Prostate gland (tissue), 2 donors: ENCODE results near the gene NEMP2. TPM values are rescaled to one million over a fixed set of nuclear protein-coding genes. Genes with fewer than 3 reads are reported as not detected.

ENCODE experiments used
- DNase-seq: peaks from one replicate; pipeline ENCODE4 v3.0.0-alpha.2; 2019; ENCODE audit warnings: low spot score
- H3K27ac ChIP-seq, 2 donors: fragments of 200-600 bp; sonication (generic); 2 replicates each; pipeline ENCODE4 v1.5.1; 2017 to 2019
- H3K27me3 ChIP-seq: fragments of 200-600 bp; sonication (generic); replicated peaks from 2 replicates; pipeline ENCODE4 v1.5.1; 2019; ENCODE audit not compliant: insufficient read depth
- H3K36me3 ChIP-seq, 2 donors: fragments of 200-600 bp; sonication (generic); 1 replicate in 1 of 2; 2 replicates in 1 of 2; pipeline versions ENCODE4 v1.5.1 to v1.8.1; 2017 to 2019
- H3K4me1 ChIP-seq: fragments of 200-600 bp; sonication (generic); replicated peaks from 2 replicates; pipeline ENCODE4 v1.5.1; 2019
- H3K4me3 ChIP-seq, 2 donors: fragments of 200-600 bp; sonication (generic); 2 replicates each; pipeline ENCODE4 v1.5.1; 2017 to 2019
- H3K9me3 ChIP-seq: fragments of 200-600 bp; sonication (generic); 2 replicates; pipeline ENCODE4 v1.5.1; 2017
- CTCF ChIP-seq, 4 experiments: fragments of 200-600 bp in 2 of 4; fragments of 450-650 bp in 2 of 4; sonication (generic) in 2 of 4; IDR thresholded peaks; 1 replicate in 3 of 4; 2 replicates in 1 of 4; pipeline ENCODE4 v1.5.1; 2016 to 2019; ENCODE audit warnings: antibody characterized with exemption in 4 of 4, mild to moderate bottlenecking in 2 of 4, moderate library complexity in 2 of 4
- POLR2A ChIP-seq: fragments of 450-650 bp; IDR thresholded peaks from one replicate; pipeline ENCODE4 v1.6.1; 2016; ENCODE audit warnings: antibody characterized with exemption, mild to moderate bottlenecking
- POLR2AphosphoS5 ChIP-seq: sonication (generic); formaldehyde crosslinking; IDR thresholded peaks from one replicate; pipeline ENCODE4 v1.6.1; 2017; ENCODE audit warnings: antibody characterized with exemption
- WGBS: methylation state at CpG from one replicate; pipeline ENCODE4 v1.1.5; 2018; 5-methylcytosine and 5-hydroxymethylcytosine counted together
- intact Hi-C: fragments of 100-400 bp; cut with DNase I; formaldehyde crosslinking; loops from one replicate; pipeline ENCODE4 v1.14.2; 2022
- total RNA-seq, 2 donors: library from RNA; depleted of rRNA; stranded (reverse); fragments of >200 nt; gene quantifications; one replicate each; pipeline ENCODE4 v1.1.0, GENCODE V29; 2016

Gene NEMP2
- total RNA-seq, 2 donors from 2014 or later, result 4.6 to 14.0 TPM

GRCh38 chr2:190547886-190548285, 13.4 kb upstream of the NEMP2 start:
- Histone ChIP-seq H3K4me1 (no peaks in the 10 kb centered on the region), H3K36me3 (no peaks in the 10 kb centered on the region), H3K4me3 (no peak overlapping the region), H3K27me3 (no peaks in the 10 kb centered on the region), H3K9me3 (no peaks in the 10 kb centered on the region), H3K27ac (no peak overlapping the region)
- intact Hi-C loops, result no loop called here
- DNase-seq, result no peak
- TF ChIP-seq POLR2A (no peak), CTCF (IDR thresholded peaks at IDR 0.05) (no peak), POLR2AphosphoS5 (no peak)

- WGBS, result 94% methylated on average over 3 of the region's 3 CpGs
- no peak for DNase-seq
- no peak overlapping the region for H3K4me3 ChIP-seq
- intact Hi-C loops, result no loop called here
- H3K36me3 ChIP-seq, result no peaks in the 10 kb centered on the region
- no peak for TF ChIP-seq CTCF (IDR thresholded peaks at IDR 0.05)
- TF ChIP-seq POLR2AphosphoS5, result no peak
- TF ChIP-seq POLR2A, result no peak
- H3K27me3 ChIP-seq, result no peaks in the 10 kb centered on the region
- no peaks in the 10 kb centered on the region for H3K9me3 ChIP-seq
- no peak overlapping the region for H3K27ac ChIP-seq
- H3K4me1 ChIP-seq, result no peaks in the 10 kb centered on the region
Observed at GRCh38 chr2:190546734-190547133, 12.2 kb upstream of the NEMP2 start.

- H3K27me3 ChIP-seq, result no peaks in the 10 kb centered on the region
- H3K4me1 ChIP-seq, result no peaks in the 10 kb centered on the region
- no peak overlapping the region for H3K4me3 ChIP-seq
- intact Hi-C loops, result no loop called here
- DNase-seq, result no peak
- no peaks in the 10 kb centered on the region for H3K36me3 ChIP-seq
- no peak for TF ChIP-seq POLR2AphosphoS5
- no peak for TF ChIP-seq POLR2A
- no peak for TF ChIP-seq CTCF (IDR thresholded peaks at IDR 0.05)
- no peaks in the 10 kb centered on the region for H3K9me3 ChIP-seq
- H3K27ac ChIP-seq, result no peak overlapping the region
- WGBS, result 80% methylated on average over 5 of the region's 5 CpGs
Observed at GRCh38 chr2:190545555-190546385, 11.2 kb upstream of the NEMP2 start.

GRCh38 chr2:190545093-190545492, 10.6 kb upstream of the NEMP2 start:
- 57% methylated on average over 3 of the region's 3 CpGs for WGBS
- Histone ChIP-seq H3K27ac (no peak overlapping the region), H3K4me3 (no peak overlapping the region), H3K9me3 (no peaks in the 10 kb centered on the region), H3K27me3 (no peaks in the 10 kb centered on the region), H3K4me1 (no peaks in the 10 kb centered on the region), H3K36me3 (no peaks in the 10 kb centered on the region)
- TF ChIP-seq POLR2A (no peak), POLR2AphosphoS5 (no peak), CTCF (IDR thresholded peaks at IDR 0.05) (no peak)
- intact Hi-C loops, result no loop called here
- no peak for DNase-seq

- Histone ChIP-seq H3K4me3 (no peak overlapping the region), H3K4me1 (no peaks in the 10 kb centered on the region), H3K27ac (no peak overlapping the region), H3K27me3 (no peaks in the 10 kb centered on the region), H3K36me3 (no peaks in the 10 kb centered on the region), H3K9me3 (no peaks in the 10 kb centered on the region)
- intact Hi-C loops, result no loop called here
- DNase-seq, result no peak
- WGBS, result 99% methylated on average over 6 of the region's 6 CpGs
- TF ChIP-seq POLR2A, result no peak
- TF ChIP-seq POLR2AphosphoS5, result no peak
- TF ChIP-seq CTCF (IDR thresholded peaks at IDR 0.05), result no peak
Observed at GRCh38 chr2:190540048-190540447, 5.5 kb upstream of the NEMP2 start.
